Activated naive CD4-positive, alpha-beta T cell treated with anti-CD3 and anti-CD28 coated beads, Interleukin-2, amount 50 U/mL, for 24 hours (primary cell): Measurements from ENCODE around the gene ZFX.
"Not testable (repeated sequence)": the region's sequence is repeated elsewhere in the genome, so short reads cannot be mapped to it uniquely, and the experiment has no call there.

Experiments used
- H3K27ac Mint-ChIP-seq: one replicate; pipeline ENCODE4 v1.8.0; 2021; ENCODE audit warnings: mild to moderate bottlenecking, mixed read lengths
- H3K27me3 Mint-ChIP-seq: one replicate; pipeline ENCODE4 v1.8.0; 2021; ENCODE audit warnings: mixed read lengths
- H3K36me3 Mint-ChIP-seq: one replicate; pipeline ENCODE4 v1.8.0; 2021; ENCODE audit warnings: mixed read lengths
- H3K4me1 Mint-ChIP-seq: one replicate; pipeline ENCODE4 v1.8.0; 2021; ENCODE audit warnings: mixed read lengths
- H3K4me3 Mint-ChIP-seq: one replicate; pipeline ENCODE4 v1.8.0; 2021; ENCODE audit warnings: mild to moderate bottlenecking, mixed read lengths
- H3K9me3 Mint-ChIP-seq: one replicate; pipeline ENCODE4 v1.8.0; 2021; ENCODE audit warnings: mixed read lengths

The ZFX gene

DNA sequence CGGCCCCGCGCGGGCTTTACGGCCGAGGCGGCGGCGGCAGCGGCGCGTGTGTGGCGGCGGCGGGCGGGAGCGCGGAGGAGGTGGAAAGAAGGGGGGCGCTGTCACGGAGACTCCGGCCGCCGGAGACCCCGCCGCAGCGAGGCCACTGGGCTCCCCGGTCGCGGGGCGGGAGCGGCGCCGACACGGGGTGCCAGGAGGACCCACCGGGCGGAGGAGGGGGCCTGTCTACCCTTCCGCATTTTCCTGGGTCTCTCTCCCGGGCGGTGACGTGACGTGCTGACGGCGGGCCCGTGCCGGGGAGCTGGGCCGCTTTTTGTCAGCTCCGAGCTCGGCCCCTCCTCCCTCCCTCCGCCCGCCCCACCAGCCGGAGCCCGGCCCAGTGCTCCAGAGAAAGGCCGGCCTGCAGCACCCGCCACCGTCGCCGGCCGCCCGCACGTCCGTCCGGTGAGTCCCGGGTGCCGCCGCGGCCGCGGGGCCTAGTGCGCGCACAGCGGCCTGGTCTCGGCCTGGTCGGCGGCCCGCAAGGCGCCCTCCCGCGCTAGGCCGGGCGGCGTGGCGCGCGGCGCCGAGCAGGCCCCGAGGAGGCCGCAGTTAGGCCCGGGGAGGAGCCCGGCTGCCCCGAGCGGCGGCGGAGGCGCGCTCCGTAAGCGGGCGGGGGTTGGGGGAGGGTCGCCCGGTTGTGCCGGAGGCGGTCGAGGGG is at the start of gene ZFX:
TSS of gene ZFX (plus strand) at position 379 of the 700 bp plus-strand sequence. CDS start 23,014 bp downstream, outside the sequence.
- Mint-ChIP-seq H3K4me1 (peaks cover 63% of the 10 kb centered on the region), H3K27me3 (no peaks in the 10 kb centered on the region), H3K36me3 (peaks cover 13% of the 10 kb centered on the region), H3K27ac (peak within 1 kb of the TSS; percentile 94), H3K9me3 (no peaks in the 10 kb centered on the region), H3K4me3 (peak within 1 kb of the TSS; percentile 97)

DNA sequence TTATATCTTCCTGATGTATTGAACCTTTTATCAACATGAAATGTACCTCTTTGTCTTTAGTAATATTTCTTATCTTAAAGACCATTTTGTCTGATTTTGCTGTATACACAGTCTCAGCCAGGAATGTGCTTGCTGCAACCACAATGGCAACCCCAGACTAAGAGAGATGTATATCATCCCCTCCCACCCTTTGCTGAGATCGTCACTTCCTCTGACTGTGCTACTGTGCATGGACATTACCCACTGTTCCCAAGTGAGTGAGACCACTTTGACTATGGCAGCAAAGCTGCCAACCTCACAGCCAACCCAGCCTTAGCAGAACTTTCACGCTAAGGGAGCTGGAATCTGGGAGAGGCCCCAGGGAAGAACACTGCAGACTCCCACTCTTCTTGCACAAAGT is 48.8 kb upstream of the ZFX start:
- H3K36me3 Mint-ChIP-seq, result peaks cover 1% of the 10 kb centered on the region
- no peak overlapping the region for H3K4me3 Mint-ChIP-seq
- no peaks in the 10 kb centered on the region for H3K9me3 Mint-ChIP-seq
- H3K27ac Mint-ChIP-seq, result no peak overlapping the region
- peaks cover 5% of the 10 kb centered on the region for H3K4me1 Mint-ChIP-seq
- H3K27me3 Mint-ChIP-seq, result no peaks in the 10 kb centered on the region

GRCh38 chrX:24110069-24110468 is 39.5 kb upstream of the ZFX start:
- no peak overlapping the region for H3K4me3 Mint-ChIP-seq
- H3K27me3 Mint-ChIP-seq, result no peaks in the 10 kb centered on the region
- H3K4me1 Mint-ChIP-seq, result no peaks in the 10 kb centered on the region
- no peaks in the 10 kb centered on the region for H3K9me3 Mint-ChIP-seq
- H3K36me3 Mint-ChIP-seq, result peaks cover 2% of the 10 kb centered on the region
- no peak overlapping the region for H3K27ac Mint-ChIP-seq

GRCh38 chrX:24113181-24113580 is 36.3 kb upstream of the ZFX start:
- Mint-ChIP-seq H3K36me3 (no peaks in the 10 kb centered on the region), H3K27ac (no peak overlapping the region), H3K4me1 (no peaks in the 10 kb centered on the region), H3K9me3 (no peaks in the 10 kb centered on the region), H3K4me3 (no peak overlapping the region), H3K27me3 (no peaks in the 10 kb centered on the region)

DNA sequence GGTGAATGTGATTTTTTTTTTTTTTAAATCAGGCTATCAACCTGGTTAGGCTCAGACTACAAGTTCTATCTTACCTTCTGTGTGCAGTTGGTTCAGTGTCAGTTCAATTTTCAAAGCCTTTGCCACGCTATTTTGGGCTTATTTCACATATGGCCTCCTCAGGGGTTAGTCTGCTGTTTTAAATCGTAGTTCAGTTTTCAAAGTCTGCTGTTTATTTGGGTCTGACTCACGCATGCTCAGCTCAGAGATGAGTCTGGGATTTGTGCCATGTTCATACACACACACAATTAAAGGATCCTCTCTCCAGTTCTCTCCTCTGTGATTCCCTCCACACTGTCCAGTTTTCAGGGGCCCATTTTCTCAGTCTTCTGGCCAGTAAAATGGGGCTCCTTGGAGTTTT is 32.3 kb upstream of the ZFX start:
- no peaks in the 10 kb centered on the region for H3K36me3 Mint-ChIP-seq
- no peak overlapping the region for H3K4me3 Mint-ChIP-seq
- H3K27me3 Mint-ChIP-seq, result no peaks in the 10 kb centered on the region
- H3K27ac Mint-ChIP-seq, result no peak overlapping the region
- H3K4me1 Mint-ChIP-seq, result no peaks in the 10 kb centered on the region
- no peaks in the 10 kb centered on the region for H3K9me3 Mint-ChIP-seq

DNA sequence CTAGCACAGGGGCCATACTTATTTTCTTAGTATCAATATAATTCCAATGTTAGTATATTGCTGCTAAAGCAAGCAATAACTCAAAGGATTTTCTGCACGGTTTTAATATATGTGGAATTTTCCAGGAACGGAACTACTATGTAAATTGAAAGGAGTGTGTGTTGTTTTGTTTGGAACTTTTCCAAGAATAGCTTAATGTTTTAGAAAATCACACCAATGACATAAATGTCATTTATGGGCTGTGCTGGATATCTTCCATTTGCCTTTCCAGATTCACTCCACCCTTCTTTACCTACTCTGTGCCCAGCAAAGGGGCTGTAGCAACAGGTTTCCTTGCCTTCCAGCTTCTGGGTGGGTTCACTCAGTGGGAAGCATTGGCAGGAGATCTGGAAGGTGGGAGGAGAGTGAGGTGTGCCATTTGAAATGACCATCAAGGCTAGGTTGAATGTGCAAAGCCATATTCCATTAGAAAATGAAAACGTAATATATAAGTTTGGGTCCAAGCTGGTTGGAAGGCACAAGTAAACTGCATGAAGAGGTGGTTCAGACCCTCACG is 25.2 kb upstream of the ZFX start:
- H3K36me3 Mint-ChIP-seq, result no peaks in the 10 kb centered on the region
- H3K27ac Mint-ChIP-seq, result no peak overlapping the region
- no peaks in the 10 kb centered on the region for H3K9me3 Mint-ChIP-seq
- no peaks in the 10 kb centered on the region for H3K4me1 Mint-ChIP-seq
- no peaks in the 10 kb centered on the region for H3K27me3 Mint-ChIP-seq
- no peak overlapping the region for H3K4me3 Mint-ChIP-seq

DNA sequence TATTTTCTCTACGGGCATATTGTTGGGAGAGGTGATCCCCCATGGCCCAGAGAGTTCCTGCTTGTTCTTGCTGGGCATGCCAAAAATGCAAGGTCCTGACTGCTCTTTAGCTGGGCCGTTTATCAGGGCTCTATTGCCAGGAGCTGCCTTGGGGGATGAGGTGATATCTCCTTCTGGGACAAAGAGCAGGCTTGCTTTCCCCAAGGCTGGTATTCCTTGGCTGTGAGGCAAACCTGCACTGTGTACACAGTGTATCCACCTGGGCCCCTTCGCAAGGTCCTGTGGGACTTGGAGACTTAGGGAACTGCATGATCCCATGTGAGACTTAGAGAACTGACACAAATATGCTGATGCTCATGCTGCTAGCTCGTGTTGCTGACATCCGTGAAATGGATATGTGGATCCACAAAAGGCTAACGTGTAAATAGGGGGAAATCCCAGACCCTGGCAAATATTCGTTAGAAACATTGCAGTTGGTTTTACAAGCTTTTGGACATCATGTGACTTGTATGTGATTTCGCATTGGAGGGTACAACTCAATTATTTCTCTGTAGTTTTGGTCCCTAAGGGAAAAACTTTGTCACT is 24.4 kb upstream of the ZFX start:
- Mint-ChIP-seq H3K27ac (no peak overlapping the region), H3K4me3 (no peak overlapping the region), H3K36me3 (no peaks in the 10 kb centered on the region), H3K4me1 (no peaks in the 10 kb centered on the region), H3K27me3 (no peaks in the 10 kb centered on the region), H3K9me3 (no peaks in the 10 kb centered on the region)

DNA sequence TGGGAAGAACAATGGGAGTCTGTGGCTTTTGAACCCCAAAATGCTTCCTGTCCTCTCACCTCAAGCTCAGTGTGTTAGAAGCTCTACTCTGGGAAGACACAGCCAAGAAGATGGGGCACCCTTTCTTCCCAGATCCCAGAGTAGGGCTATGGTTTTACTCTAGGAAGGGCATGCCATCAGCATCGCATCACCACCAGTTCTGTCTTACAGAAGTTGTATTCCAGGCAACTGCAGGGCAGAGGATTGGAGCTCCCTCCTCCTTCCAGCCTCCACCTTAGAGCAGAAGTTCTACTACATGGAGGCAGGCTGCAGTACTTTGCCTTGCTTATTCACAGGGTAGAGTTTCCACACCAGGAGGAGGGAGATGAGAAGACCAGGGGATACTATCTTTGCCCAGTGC is 18.1 kb upstream of the ZFX start:
- Mint-ChIP-seq H3K4me1 (no peaks in the 10 kb centered on the region), H3K27ac (no peak overlapping the region), H3K9me3 (no peaks in the 10 kb centered on the region), H3K36me3 (no peaks in the 10 kb centered on the region), H3K27me3 (no peaks in the 10 kb centered on the region), H3K4me3 (no peak overlapping the region)

- no peaks in the 10 kb centered on the region for H3K27me3 Mint-ChIP-seq
- H3K9me3 Mint-ChIP-seq, result no peaks in the 10 kb centered on the region
- no peak overlapping the region for H3K27ac Mint-ChIP-seq
- no peaks in the 10 kb centered on the region for H3K4me1 Mint-ChIP-seq
- H3K36me3 Mint-ChIP-seq, result no peaks in the 10 kb centered on the region
- H3K4me3 Mint-ChIP-seq, result no peak overlapping the region
Observed at GRCh38 chrX:24133312-24133711, 16.2 kb upstream of the ZFX start.

GRCh38 chrX:24135768-24136167 is 13.8 kb upstream of the ZFX start:
- H3K36me3 Mint-ChIP-seq, result not testable (repeated sequence)

DNA sequence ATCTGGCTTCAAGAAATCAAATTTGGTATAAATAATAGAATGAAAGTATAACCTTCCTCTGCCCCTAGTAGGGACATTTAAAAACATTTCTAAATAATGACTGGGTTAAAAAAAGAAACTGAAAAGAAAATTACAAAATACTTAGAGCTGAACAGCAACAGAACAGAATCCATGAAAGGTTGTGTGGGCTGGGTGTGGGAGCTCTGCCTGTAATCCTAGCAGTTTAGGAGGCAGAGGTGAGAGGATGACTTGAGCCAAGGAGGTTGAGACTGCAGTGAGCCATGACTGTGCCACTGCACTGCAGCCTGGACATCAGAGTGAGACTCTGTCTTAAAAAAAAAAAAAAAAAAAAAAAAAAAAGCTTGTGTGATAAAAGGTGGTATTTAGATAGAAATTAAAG is 12.3 kb upstream of the ZFX start:
- no peaks in the 10 kb centered on the region for H3K27me3 Mint-ChIP-seq
- no peaks in the 10 kb centered on the region for H3K36me3 Mint-ChIP-seq
- no peaks in the 10 kb centered on the region for H3K9me3 Mint-ChIP-seq
- H3K27ac Mint-ChIP-seq, result no peak overlapping the region
- H3K4me1 Mint-ChIP-seq, result peaks cover 3% of the 10 kb centered on the region
- H3K4me3 Mint-ChIP-seq, result no peak overlapping the region

More at GRCh38 chrX:24135768-24136167, 13.8 kb upstream of the ZFX start:
- not testable (repeated sequence) for H3K27ac Mint-ChIP-seq, H3K4me3 Mint-ChIP-seq, H3K4me1 Mint-ChIP-seq, H3K9me3 Mint-ChIP-seq, H3K27me3 Mint-ChIP-seq

- H3K9me3 Mint-ChIP-seq, H3K27me3 Mint-ChIP-seq, H3K4me3 Mint-ChIP-seq, H3K27ac Mint-ChIP-seq, H3K36me3 Mint-ChIP-seq: not testable (repeated sequence)
- peaks cover 36% of the 10 kb centered on the region for H3K4me1 Mint-ChIP-seq
Observed at GRCh38 chrX:24143982-24144381, 5.5 kb upstream of the ZFX start.

DNA sequence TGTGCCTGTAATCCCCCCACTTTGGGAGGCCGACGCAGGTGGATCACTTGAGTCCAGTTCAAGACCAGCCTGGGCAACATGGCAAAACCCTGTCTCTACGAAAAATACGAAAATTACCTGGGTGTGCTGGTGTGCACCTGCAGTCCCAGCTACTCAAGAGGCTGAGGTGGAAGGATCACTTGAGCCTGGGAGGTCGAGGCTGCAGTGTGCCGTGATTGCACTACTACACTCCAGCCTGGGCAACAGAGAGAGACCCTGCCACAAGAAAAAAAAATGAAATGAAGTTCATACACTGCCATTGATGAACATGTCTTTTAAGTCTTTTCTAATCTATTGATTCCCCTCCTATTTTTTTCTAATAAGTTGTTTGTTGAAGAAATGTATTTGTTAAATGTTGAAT is 5.0 kb upstream of the ZFX start:
- no peaks in the 10 kb centered on the region for H3K27me3 Mint-ChIP-seq
- H3K36me3 Mint-ChIP-seq, result no peaks in the 10 kb centered on the region
- no peak overlapping the region for H3K27ac Mint-ChIP-seq
- no peak overlapping the region for H3K4me3 Mint-ChIP-seq
- H3K4me1 Mint-ChIP-seq, result peaks cover 36% of the 10 kb centered on the region
- H3K9me3 Mint-ChIP-seq, result no peaks in the 10 kb centered on the region

DNA sequence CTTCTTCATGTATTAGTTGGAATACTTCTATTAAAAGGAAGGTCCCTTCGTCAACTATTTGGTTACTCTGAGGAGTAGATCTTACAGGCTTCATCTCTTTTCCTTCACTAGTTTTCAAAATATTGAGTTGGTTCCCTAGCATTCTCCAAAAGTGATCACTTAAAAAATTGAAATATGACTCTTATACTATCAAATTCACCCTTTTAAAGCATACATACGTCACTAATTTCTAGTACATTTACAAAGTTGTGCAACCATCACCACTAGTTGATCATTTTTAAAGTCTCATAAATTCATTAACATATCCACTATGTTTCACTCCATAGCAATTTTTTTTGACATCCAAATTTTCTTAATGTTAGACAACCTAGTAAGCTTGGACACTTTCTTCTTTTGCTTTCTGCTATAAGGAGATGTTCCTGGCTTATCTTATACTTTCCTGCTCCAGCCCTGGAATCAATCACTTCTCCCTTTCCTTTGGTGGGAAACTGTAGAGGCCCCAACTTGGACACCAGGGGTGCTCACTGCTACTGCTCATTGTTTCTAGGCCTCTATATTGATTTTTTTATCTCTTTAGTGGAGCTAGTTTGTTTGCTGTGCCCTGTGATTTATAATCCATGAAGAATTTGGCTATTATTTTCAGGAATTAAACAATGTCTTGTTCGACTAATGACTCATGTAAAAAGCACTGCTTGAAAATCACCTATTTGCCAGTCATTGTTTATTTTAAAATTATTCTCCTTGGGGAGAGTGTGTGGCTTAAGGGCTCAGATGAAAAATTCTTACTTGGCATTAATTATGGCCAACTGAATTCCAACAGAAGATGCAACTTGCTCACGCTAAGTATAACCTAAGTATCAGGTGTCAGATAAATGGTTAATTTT is 4.0 kb upstream of the ZFX start:
- no peaks in the 10 kb centered on the region for H3K36me3 Mint-ChIP-seq
- peaks cover 36% of the 10 kb centered on the region for H3K4me1 Mint-ChIP-seq
- peak overlapping the region; percentile 11 for H3K4me3 Mint-ChIP-seq
- H3K27me3 Mint-ChIP-seq, result no peaks in the 10 kb centered on the region
- H3K27ac Mint-ChIP-seq, result peak overlapping the region; percentile 30
- no peaks in the 10 kb centered on the region for H3K9me3 Mint-ChIP-seq

- Mint-ChIP-seq H3K36me3 (peaks cover 2% of the 10 kb centered on the region), H3K27me3 (no peaks in the 10 kb centered on the region), H3K4me3 (no peak overlapping the region), H3K4me1 (peaks cover 41% of the 10 kb centered on the region), H3K27ac (no peak overlapping the region), H3K9me3 (no peaks in the 10 kb centered on the region)
Observed at GRCh38 chrX:24146283-24146949, 3.1 kb upstream of the ZFX start.
